HG02973 (cell line): ENCODE results near the gene LRIG2.
"Not testable (repeated sequence)": the region's sequence is repeated elsewhere in the genome, so short reads cannot be mapped to it uniquely, and the experiment has no call there.

Experiments used
- ATAC-seq: cut with Tn5 transposase; IDR thresholded peaks from one replicate; pipeline ENCODE4 v1.9.1; 2021; ENCODE audit warnings: moderate library complexity; ENCODE audit not compliant: unreplicated experiment

The LRIG2 gene

DNA sequence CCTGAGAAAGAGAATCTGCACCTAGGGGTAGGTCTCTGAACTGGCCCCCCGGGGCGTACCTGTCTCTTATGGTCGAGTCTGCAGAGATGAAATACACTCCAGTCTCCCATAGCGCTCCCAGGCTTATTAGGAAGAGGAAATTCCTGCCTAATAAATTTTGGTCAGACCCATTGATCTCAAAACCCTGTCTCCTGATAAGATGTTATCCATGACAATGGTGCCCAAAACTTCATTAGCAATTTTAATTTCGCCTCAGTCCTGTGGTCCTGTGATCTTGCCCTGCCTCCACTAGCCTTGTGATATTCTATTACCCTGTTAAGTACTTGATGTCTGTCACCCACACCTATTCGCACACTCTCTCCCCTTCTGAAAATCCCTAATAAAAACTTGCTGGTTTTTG, 85.7 kb downstream of the LRIG2 start:
- not testable (repeated sequence) for ATAC-seq

DNA sequence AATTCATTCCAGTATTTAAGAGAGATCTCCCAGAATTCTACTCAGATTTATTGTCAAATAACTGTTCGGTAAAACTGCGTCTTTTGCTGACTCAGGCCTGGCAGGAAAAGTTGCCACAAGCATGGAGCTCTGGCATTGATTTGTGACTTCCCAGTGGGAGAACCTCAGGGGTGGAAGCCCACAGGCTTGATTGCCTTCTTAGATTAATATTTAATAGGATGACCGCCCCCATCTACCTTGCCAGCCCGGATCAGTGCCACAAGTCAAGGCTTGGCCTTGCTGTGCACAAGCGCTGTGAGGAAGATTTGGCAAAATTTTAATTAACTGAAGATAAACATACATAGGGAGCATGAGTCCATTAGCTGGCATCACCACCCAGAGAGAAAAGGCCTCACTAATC, 93.5 kb downstream of the LRIG2 start:
- ATAC-seq, result no peak

DNA sequence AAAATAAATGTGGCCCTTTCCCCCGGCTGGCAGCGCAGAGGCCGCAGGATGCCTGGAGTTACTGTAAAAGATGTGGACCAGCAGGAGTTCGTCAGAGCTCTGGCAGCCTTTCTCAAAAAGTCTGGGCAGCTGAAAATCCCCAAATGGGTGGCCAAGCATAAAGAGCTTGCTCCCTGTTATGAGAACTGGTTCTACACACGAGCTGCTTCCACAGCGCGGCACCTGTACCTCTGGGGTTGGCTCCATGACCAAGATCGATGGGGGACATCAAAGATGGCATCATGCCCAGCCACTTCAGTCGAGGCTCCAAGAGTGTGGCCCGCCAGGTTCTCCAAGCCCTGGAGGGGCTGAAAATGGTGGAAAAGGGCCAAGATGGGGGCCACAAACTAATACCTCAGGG, 95.9 kb downstream of the LRIG2 start:
- ATAC-seq, result no peak

DNA sequence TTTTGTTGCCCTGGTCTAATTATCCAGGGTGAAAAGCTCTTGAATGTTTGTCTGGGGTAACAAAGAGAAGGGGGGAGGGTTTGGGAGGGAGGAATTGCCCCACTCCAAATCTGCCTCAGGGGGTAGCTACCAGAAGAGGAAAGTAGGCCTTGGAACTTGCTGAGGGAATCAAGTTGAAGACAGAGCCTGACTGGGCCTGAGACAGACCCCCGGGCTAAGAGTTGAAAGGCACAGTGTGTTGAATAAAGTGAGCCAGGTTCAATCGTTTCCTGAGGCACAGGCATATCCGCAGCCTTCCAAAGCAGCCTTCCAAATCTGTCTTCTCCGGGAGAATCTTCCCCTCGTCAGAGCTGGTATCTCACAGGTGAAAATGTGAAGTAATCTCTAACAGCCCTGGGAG, 96.6 kb downstream of the LRIG2 start:
- no peak for ATAC-seq

DNA sequence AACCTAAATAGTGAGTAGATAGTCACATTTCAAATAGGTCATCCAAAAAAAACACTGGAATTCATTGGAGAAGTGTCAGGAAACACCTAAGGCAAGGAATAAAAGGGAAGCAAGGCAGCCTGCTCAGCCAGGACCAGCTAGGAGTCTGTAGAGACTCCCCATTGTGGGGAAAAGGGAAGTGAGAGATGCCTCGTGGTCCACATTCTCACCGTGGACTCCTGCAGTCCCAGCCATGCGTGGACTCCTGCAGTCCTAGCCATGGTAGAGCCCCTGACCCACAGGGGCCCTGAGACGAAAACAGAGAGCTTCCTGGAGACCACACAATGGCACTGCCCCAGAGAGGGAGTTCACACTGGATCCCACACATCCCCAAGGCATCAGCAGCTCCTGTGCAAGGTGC, 97.5 kb downstream of the LRIG2 start:
- ATAC-seq, result no peak

DNA sequence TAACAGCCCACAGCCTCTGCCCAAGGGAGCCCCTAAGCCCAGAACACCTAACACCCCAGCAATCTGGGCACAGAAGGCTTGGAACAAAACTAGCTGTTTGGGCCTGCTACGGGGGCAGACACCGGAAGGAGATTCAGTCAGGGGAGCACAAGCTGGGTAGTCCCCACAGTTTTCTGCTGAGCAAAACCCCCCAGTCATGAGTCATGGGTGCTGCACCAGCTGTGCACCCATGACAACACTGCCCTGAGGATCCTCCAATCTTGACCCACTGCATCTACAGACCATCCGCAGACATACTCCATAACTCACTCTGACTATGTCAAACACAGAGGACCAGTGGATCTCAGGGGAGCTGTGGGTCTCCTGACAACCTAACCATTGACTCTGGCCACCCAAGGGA, 105.1 kb downstream of the LRIG2 start:
- ATAC-seq, result no peak

GRCh38 chr1:113178522-113178921, 105.5 kb downstream of the LRIG2 start:
- ATAC-seq, result no peak
